Neural cell (in vitro differentiated cells): ENCODE data around the gene NBEA. TPM values are rescaled to one million over a fixed set of nuclear protein-coding genes. Genes with fewer than 3 reads are reported as not detected.

Source experiments
- H2AFZ ChIP-seq: fragments of 200-600, 300-800 bp; sonication (generic), shearing (Covaris generic); 2 replicates; pipeline ENCODE4 v1.6.0; 2014; ENCODE audit warnings: low read depth, mild to moderate bottlenecking, antibody characterized with exemption, low read length, moderate library complexity
- H3F3A ChIP-seq: fragments of 200-600 bp; shearing (Covaris generic); 2 replicates; pipeline ENCODE4 v1.6.1; 2016; ENCODE audit warnings: mild to moderate bottlenecking, moderate library complexity, mixed read lengths, antibody characterized with exemption, low read length; ENCODE audit not compliant: insufficient read depth, poor library complexity, severe bottlenecking
- H3K27ac ChIP-seq: fragments of 200-600, 300-800 bp; sonication (generic), shearing (Covaris generic); 2 replicates; pipeline ENCODE4 v1.5.1; 2014; ENCODE audit warnings: mild to moderate bottlenecking, low read length, moderate library complexity
- H3K27me3 ChIP-seq: fragments of 300-800, 200-600 bp; sonication (generic), shearing (Covaris generic); 2 replicates; pipeline ENCODE4 v1.6.0; 2014; ENCODE audit warnings: mild to moderate bottlenecking, low read depth, low read length, moderate library complexity; ENCODE audit not compliant: insufficient read depth
- H3K36me3 ChIP-seq: fragments of 300-800, 200-600 bp; sonication (generic), shearing (Covaris generic); 2 replicates; pipeline ENCODE4 v1.5.1; 2014; ENCODE audit warnings: mild to moderate bottlenecking, antibody characterized with exemption, low read length, moderate library complexity; ENCODE audit not compliant: insufficient read depth
- H3K4me2 ChIP-seq: fragments of 300-800, 200-600 bp; sonication (generic), shearing (Covaris generic); 2 replicates; pipeline ENCODE4 v1.6.0; 2014; ENCODE audit warnings: mild to moderate bottlenecking, low read length
- H3K4me3 ChIP-seq: fragments of 300-800, 200-600 bp; sonication (generic), shearing (Covaris generic); 2 replicates; pipeline ENCODE4 v1.5.1; 2014; ENCODE audit warnings: mild to moderate bottlenecking, low read length, moderate library complexity
- H3K79me2 ChIP-seq: fragments of 200-600 bp; shearing (Covaris generic); replicated peaks from 2 replicates; pipeline ENCODE4 v1.6.0; 2014; ENCODE audit warnings: mild to moderate bottlenecking, low read length, moderate library complexity; ENCODE audit not compliant: insufficient read depth
- H3K9ac ChIP-seq: fragments of 300-800, 200-600 bp; sonication (generic), shearing (Covaris generic); 2 replicates; pipeline ENCODE4 v1.6.1; 2016; ENCODE audit warnings: mild to moderate bottlenecking, low read length, mixed read lengths
- H3K9me2 ChIP-seq: fragments of 200-600 bp; shearing (Covaris generic); 2 replicates; pipeline ENCODE4 v1.6.1; 2016; ENCODE audit warnings: mild to moderate bottlenecking, low read length, mixed read lengths; ENCODE audit not compliant: insufficient read depth
- H3K9me3 ChIP-seq: fragments of 200-600, 300-800 bp; sonication (generic), shearing (Covaris generic); 2 replicates; pipeline ENCODE4 v1.6.1; 2016; ENCODE audit warnings: mild to moderate bottlenecking, mixed run types, low read length, moderate library complexity, mixed read lengths
- H4K20me1 ChIP-seq: fragments of 200-600 bp; shearing (Covaris generic); 2 replicates; pipeline ENCODE4 v1.6.1; 2016; ENCODE audit warnings: mild to moderate bottlenecking, mixed run types; ENCODE audit not compliant: insufficient read depth
- EP300 ChIP-seq: fragments of 450-650 bp; conservative IDR thresholded peaks from 2 replicates; pipeline ENCODE4 v1.6.1; 2014; ENCODE audit warnings: antibody characterized with exemption, mild to moderate bottlenecking, moderate library complexity; ENCODE audit not compliant: poor library complexity, severe bottlenecking
- EZH2 ChIP-seq: fragments of 200-600, 300-800 bp; shearing (Covaris generic), sonication (generic); IDR thresholded peaks from 2 replicates; pipeline ENCODE4 v1.6.1; 2014; ENCODE audit warnings: antibody characterized with exemption, low read length, borderline replicate concordance, mild to moderate bottlenecking; ENCODE audit not compliant: insufficient read depth, poor library complexity, severe bottlenecking
- MXI1 ChIP-seq: fragments of 450-650 bp; conservative IDR thresholded peaks from 2 replicates; pipeline ENCODE4 v1.6.1; 2014; ENCODE audit warnings: antibody characterized with exemption, mild to moderate bottlenecking; ENCODE audit not compliant: poor library complexity, severe bottlenecking
- POLR2AphosphoS5 ChIP-seq: IDR thresholded peaks from 2 replicates; pipeline ENCODE4 v1.6.1; 2012
- RAD21 ChIP-seq: fragments of 450-650 bp; conservative IDR thresholded peaks from 2 replicates; pipeline ENCODE4 v1.6.1; 2014; ENCODE audit warnings: antibody characterized with exemption, mild to moderate bottlenecking, moderate library complexity
- SMC3 ChIP-seq: fragments of 450-650 bp; conservative IDR thresholded peaks from 2 replicates; pipeline ENCODE4 v1.6.1; 2014; ENCODE audit warnings: antibody characterized with exemption, mild to moderate bottlenecking, moderate library complexity; ENCODE audit not compliant: poor library complexity
- TAF1 ChIP-seq: IDR thresholded peaks from 2 replicates; pipeline ENCODE4 v1.6.1; 2012; ENCODE audit warnings: low read depth
- polyA plus RNA-seq: library from polyadenylated mRNA; depleted of rRNA; stranded (reverse); fragments of >200 nt; gene quantifications from 2 replicates; pipeline ENCODE4 v1.2.3, GENCODE V29; 2014
- TF ChIP-seq, protein P1 (sequence below): IDR thresholded peaks from 2 replicates; pipeline ENCODE4 v1.6.1; 2012; ENCODE audit warnings: borderline replicate concordance
- TF ChIP-seq, protein P2 (sequence below): fragments of 450-650 bp; IDR thresholded peaks from 2 replicates; pipeline ENCODE4 v1.5.1; 2014; ENCODE audit warnings: antibody characterized with exemption, mild to moderate bottlenecking, moderate library complexity; ENCODE audit not compliant: poor library complexity, severe bottlenecking

Gene NBEA
- polyA plus RNA-seq, 1 donor from 2014 or later, result 55.8 TPM

DNA sequence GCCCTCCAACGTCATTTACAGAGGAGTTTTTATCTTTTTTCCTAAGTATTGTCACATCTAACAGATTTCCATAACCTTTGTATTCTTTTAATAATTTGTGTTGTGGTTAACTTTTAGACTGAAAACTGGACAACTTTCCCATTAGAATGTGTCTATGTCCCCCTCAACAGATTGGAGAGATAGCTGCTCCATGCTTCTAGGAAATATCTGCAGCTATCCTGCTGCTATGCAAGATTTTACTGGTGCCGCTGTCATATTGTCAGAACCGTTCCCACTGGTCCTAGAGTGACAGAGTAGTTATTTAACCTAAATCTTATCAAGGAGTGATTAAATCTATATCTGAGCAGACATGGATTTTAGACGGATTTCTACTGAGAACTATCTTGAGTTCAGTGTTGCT lies 404.4 kb downstream of the NBEA start:
- no peaks in the 10 kb centered on the region for H3K36me3 ChIP-seq
- no peak overlapping the region for H3K4me3 ChIP-seq
- TF ChIP-seq RAD21 (no peak), EZH2 (no peak), MXI1 (no peak), POLR2AphosphoS5 (no peak), TAF1 (no peak), EP300 (no peak), SMC3 (no peak)
- TF ChIP-seq, protein P1, sequence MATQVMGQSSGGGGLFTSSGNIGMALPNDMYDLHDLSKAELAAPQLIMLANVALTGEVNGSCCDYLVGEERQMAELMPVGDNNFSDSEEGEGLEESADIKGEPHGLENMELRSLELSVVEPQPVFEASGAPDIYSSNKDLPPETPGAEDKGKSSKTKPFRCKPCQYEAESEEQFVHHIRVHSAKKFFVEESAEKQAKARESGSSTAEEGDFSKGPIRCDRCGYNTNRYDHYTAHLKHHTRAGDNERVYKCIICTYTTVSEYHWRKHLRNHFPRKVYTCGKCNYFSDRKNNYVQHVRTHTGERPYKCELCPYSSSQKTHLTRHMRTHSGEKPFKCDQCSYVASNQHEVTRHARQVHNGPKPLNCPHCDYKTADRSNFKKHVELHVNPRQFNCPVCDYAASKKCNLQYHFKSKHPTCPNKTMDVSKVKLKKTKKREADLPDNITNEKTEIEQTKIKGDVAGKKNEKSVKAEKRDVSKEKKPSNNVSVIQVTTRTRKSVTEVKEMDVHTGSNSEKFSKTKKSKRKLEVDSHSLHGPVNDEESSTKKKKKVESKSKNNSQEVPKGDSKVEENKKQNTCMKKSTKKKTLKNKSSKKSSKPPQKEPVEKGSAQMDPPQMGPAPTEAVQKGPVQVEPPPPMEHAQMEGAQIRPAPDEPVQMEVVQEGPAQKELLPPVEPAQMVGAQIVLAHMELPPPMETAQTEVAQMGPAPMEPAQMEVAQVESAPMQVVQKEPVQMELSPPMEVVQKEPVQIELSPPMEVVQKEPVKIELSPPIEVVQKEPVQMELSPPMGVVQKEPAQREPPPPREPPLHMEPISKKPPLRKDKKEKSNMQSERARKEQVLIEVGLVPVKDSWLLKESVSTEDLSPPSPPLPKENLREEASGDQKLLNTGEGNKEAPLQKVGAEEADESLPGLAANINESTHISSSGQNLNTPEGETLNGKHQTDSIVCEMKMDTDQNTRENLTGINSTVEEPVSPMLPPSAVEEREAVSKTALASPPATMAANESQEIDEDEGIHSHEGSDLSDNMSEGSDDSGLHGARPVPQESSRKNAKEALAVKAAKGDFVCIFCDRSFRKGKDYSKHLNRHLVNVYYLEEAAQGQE, result no peak
- TF ChIP-seq, protein P2, sequence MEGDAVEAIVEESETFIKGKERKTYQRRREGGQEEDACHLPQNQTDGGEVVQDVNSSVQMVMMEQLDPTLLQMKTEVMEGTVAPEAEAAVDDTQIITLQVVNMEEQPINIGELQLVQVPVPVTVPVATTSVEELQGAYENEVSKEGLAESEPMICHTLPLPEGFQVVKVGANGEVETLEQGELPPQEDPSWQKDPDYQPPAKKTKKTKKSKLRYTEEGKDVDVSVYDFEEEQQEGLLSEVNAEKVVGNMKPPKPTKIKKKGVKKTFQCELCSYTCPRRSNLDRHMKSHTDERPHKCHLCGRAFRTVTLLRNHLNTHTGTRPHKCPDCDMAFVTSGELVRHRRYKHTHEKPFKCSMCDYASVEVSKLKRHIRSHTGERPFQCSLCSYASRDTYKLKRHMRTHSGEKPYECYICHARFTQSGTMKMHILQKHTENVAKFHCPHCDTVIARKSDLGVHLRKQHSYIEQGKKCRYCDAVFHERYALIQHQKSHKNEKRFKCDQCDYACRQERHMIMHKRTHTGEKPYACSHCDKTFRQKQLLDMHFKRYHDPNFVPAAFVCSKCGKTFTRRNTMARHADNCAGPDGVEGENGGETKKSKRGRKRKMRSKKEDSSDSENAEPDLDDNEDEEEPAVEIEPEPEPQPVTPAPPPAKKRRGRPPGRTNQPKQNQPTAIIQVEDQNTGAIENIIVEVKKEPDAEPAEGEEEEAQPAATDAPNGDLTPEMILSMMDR, result no peak
- H3K27ac ChIP-seq, result no peak overlapping the region
- no peak overlapping the region for H3K9ac ChIP-seq
- no peak overlapping the region for H3K4me2 ChIP-seq
- H3K9me2 ChIP-seq, result no peaks in the 10 kb centered on the region
- no peaks in the 10 kb centered on the region for H3K9me3 ChIP-seq
- H3K27me3 ChIP-seq, result no peaks in the 10 kb centered on the region
- no peak overlapping the region for H2AFZ ChIP-seq
- no peaks in the 10 kb centered on the region for H4K20me1 ChIP-seq
- H3K79me2 ChIP-seq, result no peaks in the 10 kb centered on the region
- no peaks in the 10 kb centered on the region for H3F3A ChIP-seq

DNA sequence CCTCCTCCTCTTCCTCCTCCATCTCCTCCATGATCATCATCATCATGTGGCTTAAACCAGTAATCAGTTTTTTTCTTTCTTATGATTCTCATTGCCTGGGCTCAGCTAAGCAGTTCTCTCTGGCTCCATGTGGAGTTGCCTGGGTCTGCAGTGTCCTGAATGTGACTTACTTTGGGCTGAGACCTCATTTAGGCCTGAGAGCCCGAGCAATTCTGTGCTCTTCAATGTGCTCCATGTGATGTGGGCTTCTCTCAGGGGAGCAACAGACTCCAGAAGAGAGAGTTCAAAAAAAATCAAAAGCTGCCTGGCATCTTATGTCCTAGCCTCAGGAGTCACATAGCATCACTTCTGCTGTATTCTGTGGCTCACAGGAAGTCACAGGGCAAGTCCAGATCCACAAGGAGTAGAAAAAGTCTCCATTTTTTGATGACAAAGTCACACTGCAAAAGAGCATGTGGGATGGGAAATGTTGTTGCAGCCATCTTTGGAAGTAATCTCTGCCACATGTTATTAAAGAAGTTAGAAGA lies 405.7 kb downstream of the NBEA start:
- H3K9me2 ChIP-seq, result no peaks in the 10 kb centered on the region
- H4K20me1 ChIP-seq, result no peaks in the 10 kb centered on the region
- no peak overlapping the region for H2AFZ ChIP-seq
- H3K4me3 ChIP-seq, result no peak overlapping the region
- H3K36me3 ChIP-seq, result no peaks in the 10 kb centered on the region
- no peaks in the 10 kb centered on the region for H3K9me3 ChIP-seq
- H3F3A ChIP-seq, result no peaks in the 10 kb centered on the region
- no peak overlapping the region for H3K4me2 ChIP-seq
- no peaks in the 10 kb centered on the region for H3K27me3 ChIP-seq
- TF ChIP-seq, protein P2, result no peak
- TF ChIP-seq MXI1 (no peak), SMC3 (no peak), EP300 (no peak), EZH2 (no peak), POLR2AphosphoS5 (no peak), TAF1 (no peak), RAD21 (no peak)
- TF ChIP-seq, protein P1, result no peak
- no peak overlapping the region for H3K27ac ChIP-seq
- no peaks in the 10 kb centered on the region for H3K79me2 ChIP-seq
- no peak overlapping the region for H3K9ac ChIP-seq
